H9 (cell line): ENCODE data around the gene NAGPA. TPM values are rescaled to one million over a fixed set of nuclear protein-coding genes. Genes with fewer than 3 reads are reported as not detected.

Source experiments
- DNase-seq: peaks from one replicate; pipeline ENCODE4 v3.0.0-alpha.2; 2017
- H2AFZ ChIP-seq: one replicate; pipeline ENCODE4 v1.6.1; 2013; ENCODE audit warnings: mild to moderate bottlenecking, low read length, control low read depth, moderate library complexity
- H2AK5ac ChIP-seq: 2 replicates; pipeline ENCODE4 v1.6.1; 2013; ENCODE audit warnings: low read length, control low read depth, mixed read lengths; ENCODE audit not compliant: insufficient read length
- H2BK120ac ChIP-seq: one replicate; pipeline ENCODE4 v1.6.1; 2013; ENCODE audit warnings: low read depth, mild to moderate bottlenecking, low read length, control low read depth, inconsistent platforms; ENCODE audit not compliant: poor library complexity, severe bottlenecking
- H2BK12ac ChIP-seq: 2 replicates; pipeline ENCODE4 v1.6.1; 2013; ENCODE audit warnings: low read length, control low read depth, mixed read lengths, low read depth; ENCODE audit not compliant: insufficient read length
- H2BK15ac ChIP-seq: 2 replicates; pipeline ENCODE4 v1.6.1; 2013; ENCODE audit warnings: low read depth, low read length, control low read depth
- H2BK20ac ChIP-seq: one replicate; pipeline ENCODE4 v1.6.1; 2013; ENCODE audit warnings: low read depth, mild to moderate bottlenecking, low read length, control low read depth, inconsistent platforms; ENCODE audit not compliant: poor library complexity, severe bottlenecking
- H2BK5ac ChIP-seq: 2 replicates; pipeline ENCODE4 v1.6.1; 2013; ENCODE audit warnings: low read length, control low read depth, mixed read lengths; ENCODE audit not compliant: insufficient read length
- H3K14ac ChIP-seq: 2 replicates; pipeline ENCODE4 v1.6.1; 2013; ENCODE audit warnings: low read length, control low read depth; ENCODE audit not compliant: insufficient read depth
- H3K18ac ChIP-seq: 2 replicates; pipeline ENCODE4 v1.6.1; 2013; ENCODE audit warnings: low read depth, mild to moderate bottlenecking, mixed read lengths, low read length, control low read depth; ENCODE audit not compliant: insufficient read length
- H3K23ac ChIP-seq: 2 replicates; pipeline ENCODE4 v1.6.1; 2013; ENCODE audit warnings: low read length, control low read depth, mixed read lengths, low read depth; ENCODE audit not compliant: insufficient read length
- H3K23me2 ChIP-seq: 2 replicates; pipeline ENCODE4 v1.6.1; 2013; ENCODE audit warnings: low read depth, mild to moderate bottlenecking, mixed read lengths, low read length, control low read depth; ENCODE audit not compliant: insufficient read length, poor library complexity, severe bottlenecking
- H3K27ac ChIP-seq: 2 replicates; pipeline ENCODE4 v1.5.1; 2013; ENCODE audit warnings: low read length, control low read depth, mixed read lengths, low read depth; ENCODE audit not compliant: insufficient read length
- H3K27me3 ChIP-seq: 2 replicates; pipeline ENCODE4 v1.6.1; 2013; ENCODE audit warnings: low read length, control low read depth, inconsistent platforms; ENCODE audit not compliant: insufficient read depth
- H3K4ac ChIP-seq: 2 replicates; pipeline ENCODE4 v1.6.1; 2013; ENCODE audit warnings: low read depth, mild to moderate bottlenecking, control low read depth, inconsistent platforms, low read length, moderate library complexity
- H3K4me1 ChIP-seq: 2 replicates; pipeline ENCODE4 v1.6.1; 2013; ENCODE audit warnings: low read length, control low read depth, inconsistent platforms; ENCODE audit not compliant: insufficient read depth
- H3K4me2 ChIP-seq: 2 replicates; pipeline ENCODE4 v1.6.1; 2013; ENCODE audit warnings: low read length, control low read depth, mixed read lengths; ENCODE audit not compliant: insufficient read length, insufficient read depth
- H3K56ac ChIP-seq: 2 replicates; pipeline ENCODE4 v1.6.1; 2013; ENCODE audit warnings: low read depth, mild to moderate bottlenecking, mixed read lengths, low read length, control low read depth; ENCODE audit not compliant: insufficient read length
- H3K79me1 ChIP-seq: 2 replicates; pipeline ENCODE4 v1.6.1; 2013; ENCODE audit warnings: low read depth, mild to moderate bottlenecking, moderate library complexity, low read length, control low read depth, inconsistent platforms; ENCODE audit not compliant: insufficient read depth, poor library complexity, severe bottlenecking
- H3K79me2 ChIP-seq: 2 replicates; pipeline ENCODE4 v1.6.1; 2013; ENCODE audit warnings: low read length, control low read depth, inconsistent platforms; ENCODE audit not compliant: insufficient read depth
- H3K9ac ChIP-seq: 2 replicates; pipeline ENCODE4 v1.6.1; 2013; ENCODE audit warnings: low read length, control low read depth, mixed read lengths; ENCODE audit not compliant: insufficient read length; ENCODE audit errors: extremely low read depth
- H3K9me3 ChIP-seq: one replicate; pipeline ENCODE4 v1.6.1; 2013; ENCODE audit warnings: low read depth, low read length, inconsistent platforms; ENCODE audit not compliant: control insufficient read depth
- H3T11ph ChIP-seq: one replicate; pipeline ENCODE4 v1.6.1; 2013; ENCODE audit warnings: mild to moderate bottlenecking, low read length, control low read depth, inconsistent platforms
- H4K20me1 ChIP-seq: one replicate; pipeline ENCODE4 v1.6.1; 2013; ENCODE audit not compliant: control insufficient read depth, insufficient read length, insufficient read depth
- H4K5ac ChIP-seq: 2 replicates; pipeline ENCODE4 v1.6.1; 2013; ENCODE audit warnings: low read depth, mild to moderate bottlenecking, mixed read lengths, low read length, control low read depth; ENCODE audit not compliant: insufficient read length
- H4K8ac ChIP-seq: replicated peaks from 2 replicates; pipeline ENCODE4 v1.6.1; 2013; ENCODE audit warnings: low read length, control low read depth, mixed read lengths, low read depth; ENCODE audit not compliant: insufficient read length
- H4K91ac ChIP-seq: 2 replicates; pipeline ENCODE4 v1.6.1; 2013; ENCODE audit warnings: low read depth, mild to moderate bottlenecking, moderate library complexity, mixed read lengths, low read length, control low read depth; ENCODE audit not compliant: insufficient read length
- H3K27ac Mint-ChIP-seq, 3 experiments: 2 replicates in 2 of 3; 3 replicates in 1 of 3; pipeline ENCODE4 v1.8.0; 2020 to 2021; ENCODE audit warnings: mixed read lengths in 3 of 3, mild to moderate bottlenecking in 1 of 3, moderate library complexity in 1 of 3
- H3K27me3 Mint-ChIP-seq: 2 replicates; pipeline ENCODE4 v1.8.0; 2021; ENCODE audit warnings: low read depth, mild to moderate bottlenecking, moderate library complexity, mixed read lengths
- H3K36me3 Mint-ChIP-seq, 3 experiments: 2 replicates in 2 of 3; 3 replicates in 1 of 3; pipeline ENCODE4 v1.8.0; 2020 to 2021; ENCODE audit warnings: low read depth in 3 of 3, mixed read lengths in 3 of 3; ENCODE audit not compliant: insufficient read depth in 1 of 3
- H3K4me1 Mint-ChIP-seq, 2 experiments: 2 replicates each; pipeline ENCODE4 v1.8.0; 2020; ENCODE audit warnings: mixed read lengths in 2 of 2
- H3K4me3 Mint-ChIP-seq, 2 experiments: 2 replicates in 1 of 2; 3 replicates in 1 of 2; pipeline ENCODE4 v1.8.0; 2020 to 2021; ENCODE audit warnings: mild to moderate bottlenecking in 2 of 2, mixed read lengths in 2 of 2, moderate library complexity in 1 of 2
- H3K9me3 Mint-ChIP-seq, 2 experiments: 2 replicates in 1 of 2; 3 replicates in 1 of 2; pipeline ENCODE4 v1.8.0; 2020; ENCODE audit warnings: mild to moderate bottlenecking in 2 of 2, mixed read lengths in 2 of 2, moderate library complexity in 1 of 2
- CTCF ChIP-seq: fragments of 200-600 bp; sonication (generic); conservative IDR thresholded peaks from 3 replicates; pipeline ENCODE4 v1.8.0; 2021; ENCODE audit warnings: antibody characterized with exemption, mild to moderate bottlenecking
- WGBS: extraction: QIAGEN DNeasy Blood & Tissue Kit; methylation state at CpG from one replicate; pipeline ENCODE4 v1.1.7; 2013; ENCODE audit warnings: missing lambda C conversion rate, low lambda C conversion rate, mixed read lengths; ENCODE audit not compliant: insufficient read length; ENCODE audit errors: extremely low coverage; 5-methylcytosine and 5-hydroxymethylcytosine counted together
- total RNA-seq: library from RNA; stranded (reverse); gene quantifications from 2 replicates; pipeline ENCODE4 v1.2.1, GENCODE V29; 2021

NAGPA gene
- total RNA-seq, 1 experiment from 2014 or later, result 12.1 TPM

- no CpG with 5 or more reads among the region's 19 CpGs for WGBS
- Histone ChIP-seq H3K4me2 (no peak overlapping the region), H4K20me1 (no peaks in the 10 kb centered on the region), H2BK5ac (no peak overlapping the region), H4K91ac (no peak overlapping the region), H2BK120ac (no peak overlapping the region), H4K5ac (no peak overlapping the region), H3K27me3 (no peaks in the 10 kb centered on the region), H2BK12ac (no peak overlapping the region), H2AK5ac (no peak overlapping the region), H3K79me2 (no peaks in the 10 kb centered on the region), H3K4ac (no peak overlapping the region; the same call in 1 of the 2 replicates), H2BK15ac (no peak overlapping the region), H3K23ac (no peak overlapping the region), H3K23me2 (no peaks in the 10 kb centered on the region), H3K56ac (no peak overlapping the region), H3K9me3 (no peaks in the 10 kb centered on the region), H3K9ac (no peak overlapping the region), H3T11ph (no peak overlapping the region), H4K8ac (no peak overlapping the region), H3K14ac (no peak overlapping the region), H3K4me1 (no peaks in the 10 kb centered on the region), H3K79me1 (no peaks in the 10 kb centered on the region), H3K27ac (no peak overlapping the region), H2AFZ (no peak overlapping the region), H3K18ac (no peak overlapping the region), H2BK20ac (no peak overlapping the region)
- no peak overlapping the region for H3K4me3 Mint-ChIP-seq
- H3K27ac Mint-ChIP-seq, result no peak overlapping the region
- no peak for DNase-seq
- no peak for TF ChIP-seq CTCF
- no peaks in the 10 kb centered on the region for H3K9me3 Mint-ChIP-seq
- no peaks in the 10 kb centered on the region for H3K4me1 Mint-ChIP-seq
- H3K36me3 Mint-ChIP-seq, result no peaks in the 10 kb centered on the region
- peaks cover 3% of the 10 kb centered on the region; the same call in 1 of the 2 replicates for H3K27me3 Mint-ChIP-seq
Measured at GRCh38 chr16:5000573-5001001, 33.1 kb downstream of the NAGPA start.
